NCI-H524 treated with DMSO at 0.1 percent for 48 hours (cell line): ENCODE data around the gene SNRPE.

ENCODE experiments used
- DNase-seq: peaks from one replicate; lab custom pipeline; 2025; lab: John Stamatoyannopoulos, UW

The SNRPE gene

GRCh38 chr1:203880606-203881005 is 19.2 kb downstream of the SNRPE start:
- DNase-seq, result no peak

- no peak for DNase-seq
Measured at GRCh38 chr1:203888807-203889251, 27.4 kb downstream of the SNRPE start.

- DNase-seq, result no peak
Measured at GRCh38 chr1:203891950-203892349, 30.6 kb downstream of the SNRPE start.

GRCh38 chr1:203898458-203899352 is 37.3 kb downstream of the SNRPE start:
- DNase-seq, result no peak

GRCh38 chr1:203899353-203899716 is 37.9 kb downstream of the SNRPE start:
- DNase-seq, result no peak

- no peak for DNase-seq
Measured at GRCh38 chr1:203899869-203900714, 38.7 kb downstream of the SNRPE start.

GRCh38 chr1:203901581-203901980 is 40.2 kb downstream of the SNRPE start:
- no peak for DNase-seq

GRCh38 chr1:203905275-203905674 is 43.9 kb downstream of the SNRPE start:
- DNase-seq, result no peak

- no peak for DNase-seq
Measured at GRCh38 chr1:203906932-203907331, 45.5 kb downstream of the SNRPE start.

GRCh38 chr1:203907901-203908300 is 46.5 kb downstream of the SNRPE start:
- DNase-seq, result no peak

GRCh38 chr1:203911806-203912205 is 50.4 kb downstream of the SNRPE start:
- DNase-seq, result no peak

- no peak for DNase-seq
Measured at GRCh38 chr1:203913073-203913521, 51.7 kb downstream of the SNRPE start.

- DNase-seq, result no peak
Measured at GRCh38 chr1:203914292-203914691, 52.9 kb downstream of the SNRPE start.

GRCh38 chr1:203915811-203916210 is 54.4 kb downstream of the SNRPE start:
- DNase-seq, result no peak

- DNase-seq, result no peak
Measured at GRCh38 chr1:203916756-203917155, 55.4 kb downstream of the SNRPE start.
